GM19035 (cell line): ENCODE data around the gene UPF2.
"Not testable (repeated sequence)": the region's sequence is repeated elsewhere in the genome, so short reads cannot be mapped to it uniquely, and the experiment has no call there.

Experiments
- ATAC-seq: cut with Tn5 transposase; IDR thresholded peaks from one replicate; pipeline ENCODE4 v1.9.1; 2021; ENCODE audit not compliant: unreplicated experiment

The UPF2 gene

DNA sequence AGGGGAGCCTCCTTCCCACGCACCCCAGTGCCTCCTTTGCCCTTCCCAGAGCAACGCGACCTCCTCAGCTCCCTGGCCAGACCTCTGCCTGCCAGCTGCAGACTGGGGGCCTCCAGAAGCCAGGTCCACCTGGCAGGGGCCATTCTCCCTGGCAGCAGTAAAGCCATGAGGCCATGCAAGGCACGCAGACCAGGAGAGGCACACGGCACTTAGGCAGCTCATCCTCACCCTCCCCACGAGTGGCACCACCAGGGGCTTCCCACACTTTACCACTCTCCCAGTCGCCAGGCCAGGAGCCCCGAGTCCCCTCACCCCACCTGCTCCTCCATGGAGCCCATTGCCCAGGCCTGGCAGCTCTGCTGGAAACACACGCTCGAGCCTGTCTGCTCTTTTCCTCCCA, 134.1 kb downstream of the UPF2 start:
- no peak for ATAC-seq

DNA sequence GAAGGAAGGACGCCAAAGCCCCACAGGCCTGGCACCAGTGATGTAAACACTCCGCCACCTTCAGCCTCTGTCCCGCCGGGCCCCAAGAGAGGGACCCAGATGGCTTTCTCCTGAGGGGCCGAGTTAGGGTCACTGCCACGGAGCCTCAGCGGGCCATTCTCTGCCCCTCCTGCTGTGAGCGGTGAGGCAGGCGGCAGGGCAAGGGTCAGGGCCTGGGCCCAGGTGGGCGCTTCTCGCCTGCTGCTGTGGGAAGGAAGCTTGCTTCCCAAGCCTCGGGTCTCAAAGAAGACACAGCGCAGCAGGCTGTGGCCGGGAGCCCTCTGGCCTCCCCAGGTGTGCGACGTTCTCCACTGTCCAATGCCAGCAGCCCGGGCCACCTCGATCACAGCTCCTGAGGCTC, 134.7 kb downstream of the UPF2 start:
- no peak for ATAC-seq

DNA sequence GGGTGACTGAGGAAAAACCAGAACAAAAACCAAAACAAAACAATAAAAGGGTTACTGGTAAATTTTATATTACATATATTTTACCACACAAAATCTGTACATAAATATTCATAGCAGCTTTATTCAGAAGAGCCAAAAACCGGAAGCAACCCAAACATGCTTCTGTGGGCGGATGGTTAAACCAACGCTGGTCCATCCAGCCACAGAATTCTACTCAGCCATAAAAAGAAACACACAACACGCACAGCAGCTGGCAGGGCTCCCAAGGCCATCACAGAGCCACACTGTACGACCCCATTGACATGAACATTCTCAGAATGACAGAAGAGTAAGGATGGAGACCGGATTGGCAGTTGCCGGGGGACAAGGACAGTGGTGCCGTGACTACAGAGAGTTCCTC, 135.9 kb downstream of the UPF2 start:
- no peak for ATAC-seq

DNA sequence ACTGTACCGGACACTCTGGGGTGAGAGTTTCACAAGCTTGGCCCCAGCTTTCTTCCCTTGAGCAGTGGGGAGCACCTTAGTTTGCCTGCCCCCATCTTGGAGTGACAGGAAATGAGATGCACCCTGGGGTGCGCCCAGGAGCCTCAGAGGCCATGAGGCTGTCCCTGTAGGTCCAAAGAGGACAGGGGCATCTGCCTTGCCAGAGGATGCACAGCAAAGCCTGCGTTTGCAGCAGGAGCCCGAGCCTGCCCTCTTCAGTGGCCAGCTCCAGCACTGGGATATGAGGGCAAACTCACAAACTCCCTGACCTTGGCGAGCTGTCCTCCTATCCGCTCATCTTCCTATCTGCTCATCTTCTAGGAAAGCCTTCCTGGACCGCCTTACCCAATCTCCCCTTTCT, 140.0 kb downstream of the UPF2 start:
- no peak for ATAC-seq

DNA sequence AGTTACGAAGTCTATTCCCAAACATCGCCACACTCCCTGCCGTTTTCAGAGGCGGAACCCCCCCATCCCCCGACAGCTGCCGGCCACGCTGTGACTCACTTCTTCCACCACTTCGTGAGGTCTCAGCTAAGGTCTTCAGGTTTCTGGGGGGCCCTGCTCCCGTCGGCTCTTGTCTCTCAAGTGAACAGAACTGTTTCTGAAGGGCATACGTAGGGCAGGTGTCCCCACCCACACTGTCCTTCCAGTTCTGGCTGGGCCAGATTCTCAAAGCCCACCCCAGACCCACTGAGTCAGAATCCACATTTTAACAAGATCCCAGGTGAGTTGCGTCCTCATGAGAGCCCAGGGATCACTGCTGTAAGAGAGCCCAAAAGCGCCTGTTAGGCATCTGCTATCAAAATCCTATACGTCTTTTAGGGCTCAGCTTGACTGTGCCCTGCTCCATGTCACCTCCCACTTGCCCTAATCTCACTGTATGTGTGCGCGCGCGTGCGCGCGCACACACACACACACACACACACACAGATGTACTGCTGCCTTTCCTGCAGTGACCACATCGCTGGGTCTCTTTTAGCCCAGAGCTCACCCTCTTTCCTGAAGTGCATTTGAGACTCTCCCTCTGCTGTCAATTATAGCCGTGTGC, 140.7 kb downstream of the UPF2 start:
- ATAC-seq, result no peak

DNA sequence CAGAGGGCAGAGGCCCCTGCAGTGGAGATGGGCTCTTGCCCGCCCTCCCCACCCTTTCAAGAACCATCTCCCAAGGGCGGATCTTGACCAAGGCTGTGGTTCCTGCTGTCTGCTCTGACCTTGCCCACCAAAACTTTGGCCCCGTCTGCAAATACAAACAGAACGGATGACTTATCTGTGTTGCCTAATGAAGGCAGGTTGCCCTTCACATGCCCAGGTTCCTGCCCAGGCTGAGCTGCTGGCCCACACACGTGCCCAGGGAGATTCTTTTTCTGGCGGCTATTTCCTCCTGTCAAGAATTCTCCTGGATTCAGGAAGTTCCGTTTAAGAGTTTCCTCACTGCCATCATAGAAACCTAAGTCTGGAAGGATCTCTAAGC, 141.2 kb downstream of the UPF2 start:
- ATAC-seq, result no peak

DNA sequence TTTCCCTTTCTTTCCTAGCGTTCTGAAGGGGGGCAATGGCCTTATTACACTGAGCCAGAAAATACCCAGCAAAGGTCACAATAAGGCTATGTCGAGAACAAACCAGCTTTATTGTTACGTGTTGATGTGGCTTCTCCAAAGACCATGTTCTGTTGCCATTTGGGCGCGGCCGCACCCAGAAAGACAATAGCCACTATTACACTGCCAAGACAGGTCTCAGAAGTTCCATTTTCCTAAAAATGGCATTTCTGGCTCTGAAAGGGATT, 141.6 kb downstream of the UPF2 start:
- ATAC-seq, result no peak

DNA sequence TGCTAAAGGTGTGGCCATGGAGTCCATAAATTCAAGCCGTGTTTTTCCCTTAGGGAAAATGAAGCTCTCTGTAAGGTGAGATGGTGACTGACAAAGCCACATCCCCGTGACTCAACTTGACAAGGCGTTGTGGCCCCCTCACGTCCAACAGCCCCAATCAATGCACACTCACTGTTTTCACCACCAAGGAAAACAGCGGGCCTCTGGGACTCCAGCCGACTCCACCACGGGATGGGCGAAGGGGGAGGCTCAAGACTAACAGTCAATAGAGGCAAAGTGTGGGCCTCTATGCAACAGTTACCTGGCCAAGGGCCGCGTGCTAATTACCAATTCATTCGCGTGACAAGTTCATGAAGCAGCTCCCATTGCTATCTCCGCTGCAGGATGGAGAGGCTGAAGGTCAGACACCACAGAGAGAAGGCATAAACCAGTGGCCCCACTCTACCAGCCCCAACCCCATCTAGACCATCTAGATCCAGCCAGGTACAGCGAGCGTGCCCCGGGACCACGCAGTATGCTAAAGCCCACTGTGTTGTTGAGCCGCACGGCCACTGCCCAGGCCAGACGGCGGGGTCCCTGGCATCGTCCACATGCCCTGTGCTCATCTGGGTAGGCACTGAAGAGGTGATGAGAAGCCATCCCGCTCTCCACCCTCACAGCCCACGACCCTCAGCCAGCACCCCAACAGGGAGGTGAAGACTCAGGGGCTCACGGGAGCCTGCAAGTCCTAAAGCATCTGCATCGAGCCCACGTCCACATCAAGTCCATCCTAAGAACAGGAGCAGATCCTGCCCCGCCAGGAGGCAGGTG, 143.3 kb downstream of the UPF2 start:
- ATAC-seq, result no peak

DNA sequence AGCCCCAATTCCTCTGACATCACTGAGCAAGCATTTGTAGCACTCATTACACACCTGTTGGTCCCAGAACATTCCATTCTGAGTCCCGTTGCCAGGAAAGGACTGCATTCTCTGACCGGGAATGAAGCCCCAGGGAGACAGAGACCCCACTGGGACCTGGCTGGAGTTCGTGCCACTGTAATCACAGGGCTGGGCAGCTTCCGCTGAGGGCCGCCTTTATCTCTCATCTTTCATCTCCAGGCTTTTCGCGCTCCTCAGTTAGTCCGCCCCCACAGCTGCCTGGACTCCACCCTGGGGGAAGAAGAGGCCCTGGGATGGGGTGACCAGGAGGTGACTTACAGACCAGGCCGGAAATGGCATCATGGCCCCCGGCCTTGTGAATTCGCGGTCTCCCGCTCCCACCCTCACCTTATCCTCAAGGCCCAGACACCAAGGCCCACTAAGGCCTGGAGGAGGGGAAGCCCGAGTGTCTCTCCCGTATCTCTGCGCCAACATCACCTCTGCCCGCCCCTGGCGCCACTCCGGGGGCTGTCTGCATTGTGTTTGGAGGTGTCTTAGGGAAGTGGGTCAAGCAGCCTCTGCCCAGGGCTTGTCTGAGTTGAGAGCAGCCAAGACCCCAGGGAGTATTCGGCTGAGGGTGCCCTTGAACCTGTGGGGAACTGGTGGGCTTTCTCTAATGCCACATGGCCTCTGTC, 144.1 kb downstream of the UPF2 start:
- ATAC-seq, result no peak

DNA sequence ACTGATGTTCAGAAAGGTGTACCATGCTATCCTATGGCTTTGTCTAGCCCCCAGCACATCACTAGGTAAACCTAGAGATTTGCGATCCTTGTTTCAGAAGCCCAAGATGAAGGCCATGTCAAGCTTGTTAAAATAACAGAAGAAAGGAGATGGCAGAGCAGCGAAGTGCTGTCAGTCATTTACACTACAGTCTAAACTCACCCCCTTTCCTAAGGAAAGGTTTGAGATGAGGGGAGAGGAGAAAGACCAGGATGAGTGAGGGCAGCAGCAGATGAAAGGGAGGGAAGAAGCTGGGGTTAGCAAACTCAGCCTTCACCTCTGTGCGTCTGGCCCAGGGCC, 144.6 kb downstream of the UPF2 start:
- no peak for ATAC-seq

DNA sequence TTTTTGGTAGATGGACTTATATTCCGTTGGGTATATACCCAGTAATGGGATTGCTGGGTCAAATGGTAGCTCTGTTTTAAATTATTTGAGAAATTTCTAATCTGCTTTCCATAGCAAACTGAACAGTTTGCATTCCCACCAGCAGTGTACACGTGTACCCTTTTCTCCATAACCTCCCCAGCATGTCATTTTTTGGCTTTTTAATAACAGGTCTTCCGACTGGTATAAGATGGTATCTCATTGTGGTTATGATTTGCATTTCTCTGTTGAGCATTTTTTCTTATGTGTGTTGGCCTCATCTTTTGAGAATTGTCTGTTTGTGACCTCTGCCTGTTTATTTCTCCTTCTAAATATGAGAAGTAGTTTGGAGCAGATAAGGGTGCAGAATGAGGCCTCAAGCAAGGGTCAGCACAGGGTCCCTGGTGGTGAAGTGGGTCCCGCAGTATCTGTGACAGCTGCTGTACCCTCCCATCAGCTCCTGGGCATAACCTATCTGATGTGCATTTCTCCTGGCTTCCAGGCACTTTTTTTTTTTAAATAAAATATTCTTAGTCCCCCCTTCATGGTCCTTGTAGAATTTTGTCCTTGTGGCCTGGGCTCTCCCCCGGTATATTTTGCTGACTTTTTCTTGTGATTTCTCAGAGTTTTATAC, 145.9 kb downstream of the UPF2 start:
- no peak for ATAC-seq

DNA sequence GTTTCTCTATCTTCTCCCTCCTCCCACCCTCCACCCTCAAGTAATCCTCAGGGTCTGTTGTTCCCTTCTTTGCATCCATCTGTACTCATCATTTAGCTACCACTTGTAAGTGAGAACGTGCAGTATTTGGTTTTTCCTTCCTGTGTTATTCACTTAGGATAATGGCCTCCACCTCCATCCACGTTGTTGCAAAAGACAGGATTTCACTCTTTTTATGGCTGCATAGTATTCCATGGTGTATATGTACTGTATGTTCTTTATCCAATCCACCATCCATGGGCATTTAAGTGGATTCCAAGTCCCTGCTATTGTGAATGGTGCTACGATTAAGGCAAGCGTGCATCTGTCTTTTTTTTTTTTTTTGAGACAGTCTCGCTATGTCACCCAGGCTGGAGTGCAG, 147.0 kb downstream of the UPF2 start:
- ATAC-seq, result no peak

DNA sequence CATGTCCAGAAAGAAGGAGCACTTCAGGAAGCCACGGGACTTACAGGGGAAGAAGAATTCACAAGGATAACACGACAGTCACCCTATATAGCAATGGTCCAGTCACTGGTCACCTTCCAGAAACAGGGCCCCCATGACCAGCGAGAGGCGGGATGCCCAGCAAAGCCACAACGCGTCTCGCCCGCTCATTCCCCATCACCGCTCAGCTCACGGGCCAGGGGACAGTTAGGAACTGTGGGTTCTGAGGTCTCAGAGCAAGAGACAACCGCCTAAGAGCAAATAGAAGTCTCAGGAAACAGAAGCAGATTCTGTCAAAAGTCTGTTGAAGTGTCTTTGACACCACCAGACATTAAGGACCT, 147.5 kb downstream of the UPF2 start:
- no peak for ATAC-seq

DNA sequence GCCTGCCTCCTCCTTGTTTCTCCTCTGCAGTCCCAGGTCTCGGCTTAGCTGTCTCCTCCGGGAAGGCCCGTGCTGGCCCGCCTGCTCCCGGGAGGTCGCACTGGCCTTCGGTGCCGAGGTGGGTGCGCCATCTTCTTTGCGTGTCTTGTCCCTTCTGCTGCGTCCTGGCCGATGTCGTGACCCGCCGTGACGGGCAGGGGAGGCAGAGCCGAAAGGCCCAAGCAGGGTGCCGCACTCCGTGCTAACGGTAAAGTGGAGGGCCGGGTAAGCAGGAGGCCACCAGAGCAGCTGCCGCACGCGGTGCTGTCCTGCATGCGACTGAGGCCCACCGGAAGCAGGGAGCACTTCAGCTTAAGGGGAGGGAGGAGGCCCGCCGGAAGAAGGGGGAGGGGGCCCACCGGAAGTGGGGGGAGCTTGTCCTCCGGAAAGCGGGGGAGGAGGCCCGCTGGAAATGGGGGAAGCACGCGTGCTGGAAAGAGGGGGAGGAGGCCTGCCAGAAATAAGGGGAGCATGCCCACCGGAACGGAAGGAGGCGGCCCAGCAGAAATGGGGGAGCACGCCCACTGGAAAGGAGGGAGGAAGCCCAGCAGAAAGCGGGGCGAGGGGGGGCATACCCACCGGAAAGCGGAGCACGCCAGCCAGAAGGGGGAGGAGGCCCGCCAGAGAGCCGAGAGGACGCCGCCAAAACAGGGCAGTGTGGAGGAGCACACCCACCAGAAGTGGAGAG, 148.1 kb downstream of the UPF2 start:
- ATAC-seq, result no peak

DNA sequence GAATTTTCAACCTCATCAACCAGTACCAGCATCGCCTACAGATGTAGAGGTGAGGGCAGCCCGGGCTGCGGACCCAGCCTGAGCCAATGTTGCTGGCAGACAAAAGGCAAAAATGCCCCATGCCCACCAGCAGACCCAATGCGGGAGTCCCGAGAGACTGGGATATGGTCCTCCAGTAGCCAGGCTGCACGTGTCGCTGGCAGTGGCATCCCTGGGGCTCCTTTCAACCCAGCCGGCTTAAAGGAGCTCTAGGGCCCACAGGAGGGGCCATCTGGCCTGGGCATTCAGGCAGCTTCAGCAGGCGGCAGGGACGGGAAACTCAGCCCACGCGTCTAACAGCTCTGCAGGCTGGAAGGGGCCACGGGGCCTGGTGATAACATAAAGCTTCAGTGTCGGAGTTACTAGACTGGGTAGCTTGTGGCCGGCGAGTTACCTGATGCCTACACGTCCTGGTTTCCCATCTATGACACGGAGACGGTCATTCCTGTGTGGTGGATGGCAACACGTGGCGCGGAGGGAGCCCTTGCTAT, 148.8 kb downstream of the UPF2 start:
- no peak for ATAC-seq

DNA sequence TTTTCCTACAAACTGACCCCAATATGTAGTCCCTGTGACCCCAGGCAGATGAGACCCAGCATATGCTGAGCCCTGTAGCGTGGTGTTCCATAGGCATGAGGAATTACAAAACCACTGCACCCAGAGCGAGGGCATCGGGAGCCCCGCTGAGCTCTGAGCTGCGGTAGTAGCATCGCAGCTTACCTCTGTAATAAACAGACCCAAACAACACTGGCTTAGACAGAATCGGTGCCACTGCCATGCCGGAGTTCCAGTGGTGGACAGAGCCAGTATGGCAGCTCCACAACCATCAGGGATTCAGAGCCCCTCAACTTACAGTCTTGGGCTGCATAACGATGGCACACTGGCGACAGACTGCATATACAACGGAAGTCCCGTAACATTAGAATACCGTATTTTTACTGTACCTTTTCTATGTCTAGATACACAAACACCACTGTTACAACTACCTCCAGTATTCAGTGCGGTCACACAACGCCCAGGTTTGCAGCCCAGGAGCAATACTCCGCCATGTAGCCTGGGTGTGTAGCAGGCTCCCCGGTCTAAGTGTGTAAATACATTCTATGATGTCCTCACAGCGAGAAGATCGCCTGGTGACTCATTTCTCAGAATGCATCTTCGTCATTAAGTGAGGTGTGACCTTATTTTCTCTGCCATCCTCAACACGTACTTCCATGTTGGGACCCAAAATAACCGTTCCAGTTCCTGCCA, 150.7 kb downstream of the UPF2 start:
- ATAC-seq, result no peak

DNA sequence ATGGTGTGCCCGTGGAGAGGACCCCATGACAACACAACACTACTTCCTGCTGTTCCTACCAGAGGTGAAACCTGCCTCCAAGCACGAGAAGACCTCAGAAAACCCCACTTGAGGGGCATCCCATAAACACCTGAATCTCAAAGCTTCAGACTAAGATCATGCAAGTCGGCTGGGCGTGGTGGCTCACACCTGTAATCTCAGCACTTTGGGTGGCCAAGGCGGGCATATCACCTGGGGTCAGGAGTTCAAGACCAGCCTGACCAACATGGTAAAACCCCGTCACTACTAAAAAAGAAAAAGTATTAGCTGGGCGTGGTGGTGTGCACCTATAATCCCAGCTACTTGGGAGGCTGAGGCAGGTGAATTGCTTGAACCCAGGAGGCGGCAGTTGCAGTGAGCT, 153.3 kb downstream of the UPF2 start:
- not testable (repeated sequence) for ATAC-seq

DNA sequence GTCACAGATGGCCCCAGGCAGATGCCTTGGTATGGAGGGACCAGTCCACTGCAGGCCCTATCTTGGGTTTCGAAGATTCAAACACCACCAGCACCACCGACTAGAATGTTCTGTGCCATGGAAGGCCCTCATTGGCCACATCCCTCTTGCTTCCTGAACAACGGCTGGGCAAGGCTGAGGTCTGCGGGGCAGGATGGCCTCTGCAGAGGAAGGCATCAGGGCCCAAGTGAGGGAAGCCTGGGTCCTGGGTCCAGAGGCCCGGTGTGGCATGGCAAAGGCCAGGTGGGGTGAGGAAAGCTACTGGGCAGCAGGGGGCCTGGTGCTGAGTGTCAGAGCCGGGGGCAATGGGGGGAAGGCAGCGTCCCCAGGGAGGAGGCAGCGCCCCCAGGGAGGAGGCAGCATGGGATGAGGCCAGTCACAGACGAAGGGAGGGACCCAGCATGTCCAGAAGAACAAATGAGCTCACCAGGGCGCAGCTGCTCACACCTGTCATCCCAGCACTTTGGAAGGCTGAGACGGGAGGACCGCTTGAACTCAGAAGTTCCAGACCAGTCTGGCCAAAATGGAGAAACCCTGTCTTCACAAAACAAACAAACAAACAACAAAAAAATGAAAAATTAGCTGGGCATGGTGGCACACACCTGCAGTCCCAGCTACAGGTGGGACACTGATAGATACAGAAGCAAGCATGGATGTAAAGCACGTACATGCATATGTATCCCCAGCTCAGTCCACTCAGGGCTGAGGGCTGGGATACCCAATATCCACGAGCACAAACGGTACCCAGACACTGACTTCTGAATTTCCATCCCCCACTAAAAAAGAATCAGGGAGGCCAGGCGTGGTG, 155.0 kb downstream of the UPF2 start:
- no peak for ATAC-seq

DNA sequence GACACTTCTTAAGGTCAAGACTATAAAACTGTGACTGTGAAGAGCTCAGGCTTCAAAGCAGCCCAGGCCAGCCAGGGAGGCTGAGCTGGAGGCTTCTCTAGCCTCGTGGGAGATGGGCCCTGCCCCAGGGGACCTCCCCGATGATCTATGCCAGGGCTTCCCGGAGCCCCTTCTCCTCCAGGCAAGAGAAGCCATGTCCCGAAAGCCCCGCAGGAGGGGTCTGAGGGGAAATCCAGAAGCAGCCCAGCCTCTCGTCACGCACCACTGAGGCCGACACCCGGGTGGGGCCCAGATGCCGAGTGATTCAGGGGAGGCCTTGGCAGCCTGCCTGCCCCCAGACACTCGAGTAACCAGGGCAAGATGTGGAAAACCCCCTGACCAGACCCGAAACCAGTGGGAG, 155.8 kb downstream of the UPF2 start:
- ATAC-seq, result no peak

DNA sequence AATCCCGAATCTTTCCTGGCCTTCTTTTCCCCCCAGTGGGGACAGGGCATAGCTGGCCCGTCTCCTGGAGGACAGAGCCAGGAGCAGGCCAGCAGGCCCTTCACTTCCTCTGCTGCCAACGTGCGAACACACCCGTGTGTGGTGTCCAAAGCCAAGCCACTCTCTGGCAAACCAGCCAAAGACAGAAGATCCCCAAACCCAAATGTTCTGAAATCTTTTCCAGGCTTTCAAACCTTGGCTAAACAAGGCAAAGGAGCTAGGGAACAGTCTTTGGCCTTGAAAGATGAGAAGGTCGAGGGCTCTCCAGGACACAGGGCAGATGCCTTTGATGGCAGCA, 156.5 kb downstream of the UPF2 start:
- no peak for ATAC-seq
